Measurements from ENCODE around the gene SMCHD1. TPM values are rescaled to one million over a fixed set of nuclear protein-coding genes. Genes with fewer than 3 reads are reported as not detected.

The SMCHD1 gene
- total RNA-seq, 4 donors from 2014 or later, result 32.8 to 69.6 (median 33.8) TPM

DNA sequence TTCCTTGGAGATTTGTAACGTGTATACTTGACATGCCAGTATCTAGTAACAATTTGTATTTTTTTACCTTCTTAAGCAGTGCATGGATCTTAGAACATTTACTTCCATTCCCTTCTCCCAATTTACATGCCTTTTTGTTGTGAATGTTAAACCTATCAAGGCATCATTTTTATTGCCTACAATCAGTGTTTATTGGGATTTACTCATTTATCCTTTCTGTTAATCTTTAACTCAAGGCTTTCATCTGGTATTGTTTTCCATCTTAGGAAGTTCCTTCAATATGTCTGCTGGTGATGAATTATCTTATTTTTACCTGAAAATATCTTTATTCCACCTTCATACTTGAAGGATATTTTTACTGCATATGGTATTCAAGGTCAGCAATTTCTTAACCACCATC lies 102.8 kb downstream of the SMCHD1 start:
- no peak for DNase-seq
- no peak for TF ChIP-seq POLR2A (IDR thresholded peaks at IDR 0.05)
- TF ChIP-seq, protein P1, sequence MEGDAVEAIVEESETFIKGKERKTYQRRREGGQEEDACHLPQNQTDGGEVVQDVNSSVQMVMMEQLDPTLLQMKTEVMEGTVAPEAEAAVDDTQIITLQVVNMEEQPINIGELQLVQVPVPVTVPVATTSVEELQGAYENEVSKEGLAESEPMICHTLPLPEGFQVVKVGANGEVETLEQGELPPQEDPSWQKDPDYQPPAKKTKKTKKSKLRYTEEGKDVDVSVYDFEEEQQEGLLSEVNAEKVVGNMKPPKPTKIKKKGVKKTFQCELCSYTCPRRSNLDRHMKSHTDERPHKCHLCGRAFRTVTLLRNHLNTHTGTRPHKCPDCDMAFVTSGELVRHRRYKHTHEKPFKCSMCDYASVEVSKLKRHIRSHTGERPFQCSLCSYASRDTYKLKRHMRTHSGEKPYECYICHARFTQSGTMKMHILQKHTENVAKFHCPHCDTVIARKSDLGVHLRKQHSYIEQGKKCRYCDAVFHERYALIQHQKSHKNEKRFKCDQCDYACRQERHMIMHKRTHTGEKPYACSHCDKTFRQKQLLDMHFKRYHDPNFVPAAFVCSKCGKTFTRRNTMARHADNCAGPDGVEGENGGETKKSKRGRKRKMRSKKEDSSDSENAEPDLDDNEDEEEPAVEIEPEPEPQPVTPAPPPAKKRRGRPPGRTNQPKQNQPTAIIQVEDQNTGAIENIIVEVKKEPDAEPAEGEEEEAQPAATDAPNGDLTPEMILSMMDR (IDR thresholded peaks at IDR 0.05), result no peak
- WGBS, 2 donors, result 80 to 84% methylated on average over 1 of the region's 1 CpG

DNA sequence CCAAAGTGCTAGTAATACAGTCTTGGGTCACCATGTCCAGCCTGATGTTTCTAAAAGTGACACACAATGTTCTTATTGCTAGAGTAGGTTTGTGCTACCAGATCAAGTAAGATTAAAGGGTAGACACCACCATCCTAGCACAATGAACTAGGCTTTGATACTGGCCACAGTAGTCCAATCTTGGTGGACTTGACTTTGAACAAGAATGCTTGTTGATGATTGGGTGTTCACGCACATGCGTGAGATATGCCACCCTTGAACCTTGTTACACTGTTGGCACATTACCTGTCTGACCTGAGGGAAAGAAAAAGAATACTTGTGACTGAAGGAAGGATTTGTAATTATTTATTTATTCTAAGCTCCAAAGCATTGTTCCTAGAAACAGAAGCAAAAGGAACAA lies 119.1 kb downstream of the SMCHD1 start:
- no peak for DNase-seq
- Histone ChIP-seq H3K36me3 (peaks cover 6 to 100% (median 28%) of the 10 kb centered on the region in 3 donors), H3K4me1 (no peaks in the 10 kb centered on the region), H3K27me3 (no peaks in the 10 kb centered on the region), H3K4me3 (no peak overlapping the region), H3K27ac (no peak overlapping the region), H3K9me3 (no peaks in the 10 kb centered on the region)
- intact Hi-C loops (cut with DNase I), result no loop called here
- WGBS, 2 donors, result 93 to 100% methylated on average over 2 of the region's 2 CpGs
- TF ChIP-seq, protein P1 (IDR thresholded peaks at IDR 0.05), result no peak
- no peak for TF ChIP-seq POLR2A (IDR thresholded peaks at IDR 0.05)

More for the DNA sequence above, 102.8 kb downstream of the SMCHD1 start:
- Histone ChIP-seq H3K4me1 (no peaks in the 10 kb centered on the region), H3K4me3 (no peak overlapping the region), H3K27me3 (no peaks in the 10 kb centered on the region), H3K9me3 (no peaks in the 10 kb centered on the region), H3K36me3 (peaks cover 0 to 73% (median 17%) of the 10 kb centered on the region in 3 donors), H3K27ac (no peak overlapping the region)
- intact Hi-C loops (cut with DNase I), result no loop called here

DNA sequence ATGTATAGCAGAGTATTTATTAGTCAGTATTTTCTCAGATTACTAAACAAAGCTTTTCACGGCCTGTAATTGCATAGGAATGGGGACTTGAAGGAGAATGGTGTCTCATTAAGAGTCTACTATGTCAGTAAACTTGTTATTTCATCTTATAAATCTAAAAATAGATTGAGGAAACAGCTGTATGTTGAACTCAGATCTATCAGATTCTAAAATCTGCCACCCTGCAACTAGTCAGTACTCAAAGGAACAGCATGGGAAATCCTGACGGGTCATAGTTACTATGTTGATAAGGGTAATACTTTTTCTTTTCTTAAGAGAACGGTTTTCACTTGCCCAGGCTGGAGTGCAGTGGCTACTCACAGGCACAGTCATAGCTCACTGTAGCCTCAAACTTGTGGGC lies 121.1 kb downstream of the SMCHD1 start:
- H3K36me3 ChIP-seq, result peaks cover 6 to 94% (median 22%) of the 10 kb centered on the region in 3 donors
- no peak overlapping the region for H3K27ac ChIP-seq
- intact Hi-C loops (cut with DNase I), result no loop called here
- DNase-seq, result no peak
- H3K4me1 ChIP-seq, result no peaks in the 10 kb centered on the region
- no peak for TF ChIP-seq POLR2A (IDR thresholded peaks at IDR 0.05)
- TF ChIP-seq, protein P1 (IDR thresholded peaks at IDR 0.05), result no peak
- H3K4me3 ChIP-seq, result no peak overlapping the region
- no peaks in the 10 kb centered on the region for H3K9me3 ChIP-seq
- no peaks in the 10 kb centered on the region for H3K27me3 ChIP-seq
- 86 to 91% methylated on average over 3 of the region's 3 CpGs for WGBS, 2 donors

DNA sequence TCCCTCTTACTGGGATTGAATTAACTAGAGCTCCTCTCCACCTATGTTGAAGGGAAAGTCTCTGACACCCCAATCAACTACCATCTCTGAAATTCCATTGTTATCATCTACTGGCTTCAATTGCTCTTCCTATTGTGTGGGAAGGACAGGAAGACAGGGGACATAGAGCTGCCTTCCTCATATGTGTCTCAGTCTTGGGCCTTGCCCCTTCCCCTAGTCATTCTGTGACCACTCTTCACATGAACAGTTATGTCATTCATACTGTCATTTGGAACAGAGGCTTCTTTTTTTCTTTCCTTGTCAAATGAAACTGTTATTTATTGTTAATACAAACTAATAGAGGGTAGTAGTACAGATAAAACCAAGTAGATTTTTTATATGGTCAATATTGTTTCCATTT lies 121.7 kb downstream of the SMCHD1 start:
- H3K9me3 ChIP-seq, result no peaks in the 10 kb centered on the region
- intact Hi-C loops (cut with DNase I), result no loop called here
- no peak overlapping the region for H3K4me3 ChIP-seq
- H3K36me3 ChIP-seq, result peaks cover 6 to 90% (median 17%) of the 10 kb centered on the region in 3 donors
- no peak for TF ChIP-seq POLR2A (IDR thresholded peaks at IDR 0.05)
- TF ChIP-seq, protein P1 (IDR thresholded peaks at IDR 0.05), result no peak
- DNase-seq, result no peak
- no peaks in the 10 kb centered on the region for H3K4me1 ChIP-seq
- H3K27ac ChIP-seq, result no peak overlapping the region
- no peaks in the 10 kb centered on the region for H3K27me3 ChIP-seq

DNA sequence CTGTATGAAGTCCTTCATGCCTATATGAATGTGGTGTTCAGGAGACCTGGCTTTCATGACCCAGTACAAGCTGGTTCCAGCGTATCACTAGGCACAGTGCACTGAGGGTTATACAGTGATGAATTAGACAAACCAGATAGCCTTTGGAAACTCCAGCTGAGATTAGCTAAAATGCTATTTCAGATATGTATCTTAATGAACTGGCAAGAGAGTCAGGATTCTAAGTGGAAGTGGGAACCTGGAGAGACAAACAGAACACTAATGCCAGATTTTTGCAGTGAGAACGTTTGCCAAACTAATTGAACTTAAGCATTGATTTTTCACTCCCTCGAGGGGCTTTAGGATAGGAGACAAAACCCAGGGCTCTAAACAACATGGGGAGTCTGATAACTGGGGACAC lies 125.2 kb downstream of the SMCHD1 start:
- H3K4me3 ChIP-seq, result no peak overlapping the region
- no peak for TF ChIP-seq POLR2A (IDR thresholded peaks at IDR 0.05)
- TF ChIP-seq, protein P1 (IDR thresholded peaks at IDR 0.05), result no peak
- H3K27ac ChIP-seq, result no peak overlapping the region
- 77 to 79% methylated on average over 3 of the region's 3 CpGs for WGBS, 2 donors
- H3K4me1 ChIP-seq, result no peaks in the 10 kb centered on the region
- H3K36me3 ChIP-seq, result peaks cover 2 to 89% (median 8%) of the 10 kb centered on the region in 3 donors
- intact Hi-C loops (cut with DNase I), result no loop called here
- no peak for DNase-seq
- no peaks in the 10 kb centered on the region for H3K9me3 ChIP-seq
- no peaks in the 10 kb centered on the region for H3K27me3 ChIP-seq

All from esophagus squamous epithelium (tissue), 5 donors.